CD14-positive monocyte (primary cell): ENCODE data around the gene SRRM5. TPM values are rescaled to one million over a fixed set of nuclear protein-coding genes. Genes with fewer than 3 reads are reported as not detected.

Experiments
- DNase-seq, 3 donors: peaks; one replicate each; pipeline ENCODE4 v3.0.0-alpha.2; 2011 to 2022
- H2AFZ ChIP-seq: 2 replicates; pipeline ENCODE4 v1.6.0; 2012; ENCODE audit warnings: mild to moderate bottlenecking, low read depth, low read length, inconsistent platforms; ENCODE audit not compliant: insufficient read depth, poor library complexity, severe bottlenecking
- H3K27ac ChIP-seq, 2 donors: 1 replicate in 1 of 2; 2 replicates in 1 of 2; pipeline ENCODE4 v1.5.1; 2012 to 2013; ENCODE audit warnings: low read length in 2 of 2, control low read depth in 1 of 2, inconsistent platforms in 1 of 2, low read depth in 1 of 2, mild to moderate bottlenecking in 1 of 2
- H3K27me3 ChIP-seq, 2 donors: one replicate each; pipeline versions ENCODE4 v1.6.0 to v1.6.1; 2011 to 2013; ENCODE audit warnings: low read length in 2 of 2; ENCODE audit not compliant: control insufficient read depth in 2 of 2, insufficient read depth in 2 of 2
- H3K36me3 ChIP-seq, 2 donors: replicated peaks in 1 of 2; 1 replicate in 1 of 2; 2 replicates in 1 of 2; pipeline versions ENCODE4 v1.5.1 to v1.6.1; 2012 to 2013; ENCODE audit warnings: low read length in 2 of 2, control low read depth in 1 of 2, inconsistent platforms in 1 of 2, mild to moderate bottlenecking in 1 of 2; ENCODE audit not compliant: insufficient read depth in 2 of 2, control insufficient read depth in 1 of 2
- H3K4me1 ChIP-seq, 2 donors: 1 replicate in 1 of 2; 2 replicates in 1 of 2; pipeline versions ENCODE4 v1.5.1 to v1.6.1; 2012 to 2013; ENCODE audit warnings: low read length in 2 of 2, control low read depth in 1 of 2, inconsistent platforms in 1 of 2, mild to moderate bottlenecking in 1 of 2, moderate library complexity in 1 of 2; ENCODE audit not compliant: insufficient read depth in 2 of 2, control insufficient read depth in 1 of 2
- H3K4me2 ChIP-seq: replicated peaks from 2 replicates; pipeline ENCODE3; 2012; ENCODE audit warnings: low read length, moderate library complexity, mild to moderate bottlenecking; ENCODE audit not compliant: poor library complexity, severe bottlenecking; ENCODE audit errors: extremely low read depth
- H3K4me3 ChIP-seq, 3 experiments: fragments of 200-600 bp in 1 of 3; sonication (generic) in 1 of 3; replicated peaks in 1 of 3; 1 replicate in 2 of 3; 2 replicates in 1 of 3; pipeline ENCODE4 v1.5.1; 2011 to 2013; ENCODE audit warnings: low read length in 3 of 3, mild to moderate bottlenecking in 3 of 3, control low read depth in 2 of 3, low read depth in 2 of 3, inconsistent platforms in 1 of 3, moderate library complexity in 1 of 3
- H3K79me2 ChIP-seq: 2 replicates; pipeline ENCODE4 v1.6.0; 2012; ENCODE audit warnings: mild to moderate bottlenecking, control low read depth, inconsistent platforms, low read length, moderate library complexity; ENCODE audit not compliant: insufficient read depth
- H3K9ac ChIP-seq: 2 replicates; pipeline ENCODE4 v1.6.0; 2017; ENCODE audit warnings: low read length, mild to moderate bottlenecking; ENCODE audit not compliant: insufficient read depth, poor library complexity, severe bottlenecking
- H3K9me3 ChIP-seq, 2 donors: replicated peaks in 1 of 2; 1 replicate in 1 of 2; 2 replicates in 1 of 2; pipeline versions ENCODE4 v1.5.1 to v1.6.1; 2012 to 2013; ENCODE audit warnings: low read length in 2 of 2, control low read depth in 1 of 2; ENCODE audit not compliant: control insufficient read depth in 1 of 2, insufficient read depth in 1 of 2
- H4K20me1 ChIP-seq: 2 replicates; pipeline ENCODE4 v1.6.0; 2012; ENCODE audit warnings: mild to moderate bottlenecking, low read length, control low read depth, moderate library complexity; ENCODE audit not compliant: insufficient read depth
- H3K27ac Mint-ChIP-seq, 7 donors: one replicate each; pipeline ENCODE4 v1.8.0; 2020; ENCODE audit warnings: mild to moderate bottlenecking in 7 of 7, mixed read lengths in 7 of 7, moderate library complexity in 6 of 7, inconsistent platforms in 2 of 7
- H3K27me3 Mint-ChIP-seq, 3 donors: one replicate each; pipeline ENCODE4 v1.8.0; 2021 to 2022; ENCODE audit warnings: low read depth in 3 of 3, mild to moderate bottlenecking in 3 of 3, mixed read lengths in 3 of 3, moderate library complexity in 3 of 3, inconsistent platforms in 1 of 3
- H3K36me3 Mint-ChIP-seq, 2 donors: one replicate each; pipeline ENCODE4 v1.8.0; 2020; ENCODE audit warnings: mixed read lengths in 2 of 2, inconsistent platforms in 1 of 2, mild to moderate bottlenecking in 1 of 2
- H3K4me1 Mint-ChIP-seq: one replicate; pipeline ENCODE4 v1.8.0; 2020; ENCODE audit warnings: mild to moderate bottlenecking, mixed read lengths
- H3K4me3 Mint-ChIP-seq, 2 donors: one replicate each; pipeline ENCODE4 v1.8.0; 2020; ENCODE audit warnings: mild to moderate bottlenecking in 2 of 2, mixed read lengths in 2 of 2, moderate library complexity in 1 of 2
- H3K9me3 Mint-ChIP-seq, 7 donors: one replicate each; pipeline ENCODE4 v1.8.0; 2020 to 2022; ENCODE audit warnings: mixed read lengths in 7 of 7, mild to moderate bottlenecking in 6 of 7, moderate library complexity in 6 of 7, inconsistent platforms in 2 of 7
- WGBS: methylation state at CpG from one replicate; pipeline ENCODE4 v1.1.5; 2013; ENCODE audit warnings: missing lambda C conversion rate; ENCODE audit not compliant: insufficient coverage; 5-methylcytosine and 5-hydroxymethylcytosine counted together
- intact Hi-C, 2 donors: fragments of 100-400 bp; cut with micrococcal nuclease; formaldehyde crosslinking; loops; one replicate each; pipeline versions ENCODE4 v1.15.0 to v1.15.1; 2023
- polyA plus RNA-seq, 3 donors: library from polyadenylated mRNA; depleted of rRNA in 1 of 3; unstranded in 2 of 3; stranded (reverse) in 1 of 3; fragments of 300-500 nt in 2 of 3; fragments of >200 nt in 1 of 3; fragmentation: Illumina TruSeq in 2 of 3; gene quantifications; 1 replicate in 2 of 3; 2 replicates in 1 of 3; pipeline ENCODE4 v1.2.3, GENCODE V29; 2012 to 2021
- TF ChIP-seq, protein P1 (sequence below): fragments of 200-600 bp; IDR thresholded peaks from one replicate; pipeline ENCODE4 v1.8.0; 2022; ENCODE audit warnings: antibody characterized with exemption, mild to moderate bottlenecking

Gene SRRM5
- polyA plus RNA-seq, 3 donors: 0.36 TPM; not detected in 2

DNA sequence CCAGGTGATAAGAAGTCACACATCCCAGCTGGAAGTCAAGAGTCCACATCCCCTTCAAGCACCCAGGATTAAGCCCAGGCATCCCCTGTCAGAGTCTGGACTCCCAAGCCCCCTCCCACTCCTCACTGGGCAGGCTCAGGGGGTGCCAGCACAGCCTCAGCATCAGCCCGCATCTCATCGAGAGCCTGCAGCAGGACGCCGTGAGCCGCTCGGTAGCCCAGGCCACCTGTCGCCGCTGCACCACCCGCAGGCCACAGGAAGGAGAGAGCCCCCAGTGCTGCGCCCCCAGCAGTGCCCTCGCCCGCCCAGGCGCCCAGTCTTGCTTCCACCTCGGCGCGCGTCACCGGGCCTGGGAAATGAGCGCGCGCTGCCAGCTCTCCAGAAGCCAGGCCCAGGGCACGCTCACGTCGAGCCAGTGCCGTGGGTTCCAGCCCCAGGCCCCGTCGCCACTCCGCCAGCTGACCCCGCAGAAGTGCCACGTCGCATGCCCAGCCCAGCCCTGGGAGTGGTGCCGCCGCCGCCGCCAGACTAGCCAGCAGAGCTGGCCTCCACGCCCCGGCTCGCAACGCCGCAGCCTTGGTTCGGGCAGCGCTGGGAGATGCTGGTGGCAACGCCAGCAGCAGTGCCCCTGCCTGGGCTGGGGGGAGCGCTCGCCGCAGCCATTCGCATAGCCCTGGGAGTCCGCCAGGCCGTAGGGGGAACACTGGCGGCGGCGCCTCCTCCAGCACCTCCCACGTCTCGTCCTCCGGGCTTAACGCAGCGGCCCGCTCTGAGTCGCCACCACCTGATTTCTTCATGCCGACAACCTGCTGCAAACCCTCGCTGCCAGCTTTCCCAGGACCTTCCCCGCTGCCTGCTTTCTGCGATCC is 19.8 kb upstream of the SRRM5 start:
- Mint-ChIP-seq H3K27ac (no peak overlapping the region), H3K27me3 (peaks cover 0 to 3% (median 0%) of the 10 kb centered on the region in 3 donors)

DNA sequence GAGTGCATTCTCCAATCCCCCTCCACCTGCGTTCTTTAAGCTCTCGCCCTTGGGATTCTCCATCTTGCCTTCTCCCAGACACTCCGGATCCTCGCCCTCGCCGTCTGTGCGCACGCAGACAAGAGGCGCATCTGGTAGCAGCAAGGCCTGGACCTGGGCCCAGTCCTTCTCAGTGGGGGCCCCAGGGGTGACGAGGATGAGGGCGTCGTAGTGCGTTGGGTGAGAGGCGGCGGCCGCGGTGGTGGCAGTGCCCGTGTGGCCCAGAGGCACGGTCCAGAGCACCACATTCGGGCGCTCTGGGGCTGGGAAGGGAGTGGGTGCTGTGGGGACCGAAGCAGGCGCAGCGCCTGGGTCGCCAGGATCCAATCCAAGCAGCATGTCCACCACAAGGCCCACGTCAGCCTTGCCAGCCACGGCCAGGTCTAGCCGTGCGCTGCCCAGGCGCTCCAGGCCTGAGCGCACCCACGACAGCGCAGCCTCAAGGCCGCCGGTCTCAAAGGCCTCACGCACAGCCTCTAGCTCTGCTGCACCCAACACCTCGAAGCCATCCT is 19.0 kb upstream of the SRRM5 start:
- Mint-ChIP-seq H3K36me3 (peaks cover 40 to 51% of the 10 kb centered on the region in 2 donors), H3K9me3 (no peaks in the 10 kb centered on the region), H3K4me3 (peak overlapping the region in 1 of 2 donors; percentile 53), H3K4me1 (peaks cover 23% of the 10 kb centered on the region), H3K27ac (no peak overlapping the region), H3K27me3 (peaks cover 0 to 3% (median 0%) of the 10 kb centered on the region in 3 donors)
- H3K27ac ChIP-seq: no peak overlapping the region
- no peak overlapping the region for H3K4me3 ChIP-seq
- TF ChIP-seq, protein P1, sequence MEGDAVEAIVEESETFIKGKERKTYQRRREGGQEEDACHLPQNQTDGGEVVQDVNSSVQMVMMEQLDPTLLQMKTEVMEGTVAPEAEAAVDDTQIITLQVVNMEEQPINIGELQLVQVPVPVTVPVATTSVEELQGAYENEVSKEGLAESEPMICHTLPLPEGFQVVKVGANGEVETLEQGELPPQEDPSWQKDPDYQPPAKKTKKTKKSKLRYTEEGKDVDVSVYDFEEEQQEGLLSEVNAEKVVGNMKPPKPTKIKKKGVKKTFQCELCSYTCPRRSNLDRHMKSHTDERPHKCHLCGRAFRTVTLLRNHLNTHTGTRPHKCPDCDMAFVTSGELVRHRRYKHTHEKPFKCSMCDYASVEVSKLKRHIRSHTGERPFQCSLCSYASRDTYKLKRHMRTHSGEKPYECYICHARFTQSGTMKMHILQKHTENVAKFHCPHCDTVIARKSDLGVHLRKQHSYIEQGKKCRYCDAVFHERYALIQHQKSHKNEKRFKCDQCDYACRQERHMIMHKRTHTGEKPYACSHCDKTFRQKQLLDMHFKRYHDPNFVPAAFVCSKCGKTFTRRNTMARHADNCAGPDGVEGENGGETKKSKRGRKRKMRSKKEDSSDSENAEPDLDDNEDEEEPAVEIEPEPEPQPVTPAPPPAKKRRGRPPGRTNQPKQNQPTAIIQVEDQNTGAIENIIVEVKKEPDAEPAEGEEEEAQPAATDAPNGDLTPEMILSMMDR: no peak
- peaks cover 20 to 31% of the 10 kb centered on the region in 2 donors for H3K36me3 ChIP-seq
- H4K20me1 ChIP-seq: peaks cover 15% of the 10 kb centered on the region
- H3K4me2 ChIP-seq: no peak overlapping the region
- H2AFZ ChIP-seq: no peak overlapping the region
- H3K27me3 ChIP-seq: no peaks in the 10 kb centered on the region
- 97% methylated on average over 33 of the region's 37 CpGs for WGBS
- intact Hi-C loops: loop anchor here in 1 of 2 donors (10.0 kb wide), 1 partner anchor 58 kb away; the partner anchor contains the start of gene ZNF575
- H3K79me2 ChIP-seq: peaks cover 21% of the 10 kb centered on the region
- no peak overlapping the region for H3K9ac ChIP-seq
- no peaks in the 10 kb centered on the region for H3K9me3 ChIP-seq
- no peak for DNase-seq
- peaks cover 31 to 35% of the 10 kb centered on the region in 2 donors for H3K4me1 ChIP-seq

More for the DNA sequence above, 19.8 kb upstream of the SRRM5 start:
- no peak for DNase-seq
- Histone ChIP-seq H3K27me3 (no peaks in the 10 kb centered on the region), H3K27ac (no peak overlapping the region), H3K9ac (no peak overlapping the region), H4K20me1 (peaks cover 15% of the 10 kb centered on the region), H3K4me1 (peaks cover 23 to 28% of the 10 kb centered on the region in 2 donors), H3K4me2 (no peak overlapping the region), H2AFZ (no peak overlapping the region), H3K36me3 (peaks cover 20 to 31% of the 10 kb centered on the region in 2 donors), H3K79me2 (peaks cover 14% of the 10 kb centered on the region), H3K9me3 (no peaks in the 10 kb centered on the region), H3K4me3 (no peak overlapping the region)
- intact Hi-C loops: loop anchor here in 1 of 2 donors (10.0 kb wide), 1 partner anchor 57 kb away; the partner anchor contains the start of gene ZNF575
- H3K4me3 Mint-ChIP-seq: no peak overlapping the region
- H3K36me3 Mint-ChIP-seq: peaks cover 40 to 54% of the 10 kb centered on the region in 2 donors
- H3K9me3 Mint-ChIP-seq: no peaks in the 10 kb centered on the region
- peaks cover 16% of the 10 kb centered on the region for H3K4me1 Mint-ChIP-seq
- 97% methylated on average over 60 of the region's 63 CpGs for WGBS
- TF ChIP-seq, protein P1: no peak
